K562 (cell line): ENCODE measurements around the gene LPXN. TPM values are rescaled to one million over a fixed set of nuclear protein-coding genes. Genes with fewer than 3 reads are reported as not detected.

Experiments
- BRCA1 ChIP-seq, 2 experiments: fragments of 450-650 bp in 1 of 2; sonication (generic) in 1 of 2; formaldehyde crosslinking in 1 of 2; IDR thresholded peaks; 2 replicates each; pipeline versions ENCODE4 v1.5.0 to v1.6.1; 2017 to 2020; ENCODE audit warnings: mild to moderate bottlenecking in 1 of 2, missing genetic modification reagents in 1 of 2
- CC2D1A ChIP-seq: fragments of 450-650 bp; IDR thresholded peaks from 2 replicates; pipeline ENCODE4 v1.6.1; 2017; ENCODE audit warnings: mild to moderate bottlenecking
- CHAMP1 ChIP-seq: fragments of 450-650 bp; IDR thresholded peaks from 2 replicates; pipeline ENCODE4 v1.6.1; 2016; ENCODE audit warnings: mild to moderate bottlenecking
- CREB3L1 ChIP-seq: fragments of 450-650 bp; IDR thresholded peaks from 2 replicates; pipeline ENCODE4 v1.6.1; 2014; ENCODE audit warnings: low read depth, mild to moderate bottlenecking, moderate library complexity, borderline replicate concordance
- E2F6 ChIP-seq, 2 experiments: IDR thresholded peaks; 2 replicates each; pipeline ENCODE4 v1.6.1; 2011; ENCODE audit warnings: borderline replicate concordance in 1 of 2, control low read depth in 1 of 2, low read depth in 1 of 2, low read length in 1 of 2, mild to moderate bottlenecking in 1 of 2, mixed read lengths in 1 of 2, moderate library complexity in 1 of 2; ENCODE audit not compliant: insufficient read depth in 1 of 2, insufficient read length in 1 of 2, poor library complexity in 1 of 2, severe bottlenecking in 1 of 2; ENCODE audit errors: extremely low read depth in 1 of 2
- MCM2 ChIP-seq: fragments of 450-650 bp; IDR thresholded peaks from 2 replicates; pipeline ENCODE4 v1.6.1; 2017; ENCODE audit warnings: low read depth, mild to moderate bottlenecking
- ZBTB49 ChIP-seq: sonication (generic); formaldehyde crosslinking; IDR thresholded peaks from 2 replicates; pipeline ENCODE4 v1.8.0; 2022; ENCODE audit warnings: missing genetic modification reagents, mild to moderate bottlenecking, borderline replicate concordance
- ZNF398 ChIP-seq: fragments of 250-450 bp; sonication (Bioruptor Pico); IDR thresholded peaks from 2 replicates; pipeline ENCODE4 v1.8.0; 2021; ENCODE audit warnings: moderate library complexity, mild to moderate bottlenecking, inconsistent platforms
- ZNF512 ChIP-seq: IDR thresholded peaks from 2 replicates; pipeline ENCODE4 v1.6.1; 2016; ENCODE audit warnings: missing genetic modification characterization, missing compliant biosample characterization
- ZNF57 ChIP-seq: fragments of 450-650 bp; formaldehyde crosslinking; IDR thresholded peaks from 2 replicates; pipeline ENCODE4 v1.4.0; 2020; ENCODE audit warnings: mild to moderate bottlenecking, moderate library complexity
- ZNF655 ChIP-seq: fragments of 250-450 bp; sonication (Bioruptor Pico); IDR thresholded peaks from 2 replicates; pipeline ENCODE4 v1.5.0; 2021
- polyA plus RNA-seq, 8 experiments: library from polyadenylated mRNA; depleted of rRNA in 4 of 8; stranded (reverse) in 5 of 8; unstranded in 3 of 8; fragments of >200 nt; fragmentation: Nextera tagmentation in 2 of 8; fragmentation: Illumina TruSeq in 1 of 8; extraction: Ambion mirVana in 2 of 8; extraction: Trizol in 1 of 8; gene quantifications; 2 replicates each; pipeline versions ENCODE4 v1.2.1 to v1.2.3, GENCODE V29; 2011 to 2014; ENCODE audit warnings: inconsistent platforms in 1 of 8, missing spikeins in 1 of 8
- total RNA-seq, 7 experiments: library from RNA; depleted of rRNA in 6 of 7; stranded (reverse); fragments of >200 nt in 6 of 7; fragmentation: Illumina TruSeq in 2 of 7; extraction: Trizol in 2 of 7; gene quantifications; 2 replicates each; pipeline versions ENCODE4 v1.2.1 to v1.2.3, GENCODE V29; 2011 to 2021; ENCODE audit warnings: low replicate concordance in 1 of 7

Gene LPXN
- total and polyA plus RNA-seq, 9 of the 15 experiments (the other 6 are each of a cell fraction or from before 2014, with no cell fraction given), result 0.73 to 3.1 (median 2.0) TPM

GRCh38 chr11:58579192-58580129 lies 3.8 kb upstream of the LPXN start (continued):
- TF ChIP-seq CHAMP1, result peak; percentile 78
- no peak for TF ChIP-seq ZNF655 (CRISPR knock-in tag)
- peak; percentile 82 for TF ChIP-seq CC2D1A
- no peak for TF ChIP-seq BRCA1 (IDR thresholded peaks at IDR 0.05)
- no peak for TF ChIP-seq BRCA1 (CRISPR knock-in tag; IDR thresholded peaks at IDR 0.05)
- peak; percentile 83 for TF ChIP-seq CREB3L1
- TF ChIP-seq ZNF512 (tag), result no peak
- no peak for TF ChIP-seq ZNF57
- no peak for TF ChIP-seq ZNF398 (CRISPR knock-in tag)
- TF ChIP-seq E2F6 (IDR thresholded peaks at IDR 0.05; ENCODE audit: borderline replicate concordance in 1 of 2, extremely low read depth in 1 of 2, insufficient read depth in 1 of 2, insufficient read length in 1 of 2, low read depth in 1 of 2, low read length in 1 of 2, poor library complexity in 1 of 2, severe bottlenecking in 1 of 2), result peak; percentile 91 to 94
- TF ChIP-seq MCM2, result no peak
- no peak for TF ChIP-seq ZBTB49
